Prostate gland (tissue), 2 donors: Measurements from ENCODE around the gene ZNF316.

ENCODE experiments used
- POLR2A ChIP-seq: fragments of 450-650 bp; IDR thresholded peaks from one replicate; pipeline ENCODE4 v1.6.1; 2016; ENCODE audit warnings: antibody characterized with exemption, mild to moderate bottlenecking
- TF ChIP-seq, protein P1 (sequence below), 4 experiments: fragments of 200-600 bp in 2 of 4; fragments of 450-650 bp in 2 of 4; sonication (generic) in 2 of 4; IDR thresholded peaks; 1 replicate in 3 of 4; 2 replicates in 1 of 4; pipeline ENCODE4 v1.5.1; 2016 to 2019; ENCODE audit warnings: antibody characterized with exemption in 4 of 4, mild to moderate bottlenecking in 2 of 4, moderate library complexity in 2 of 4

DNA sequence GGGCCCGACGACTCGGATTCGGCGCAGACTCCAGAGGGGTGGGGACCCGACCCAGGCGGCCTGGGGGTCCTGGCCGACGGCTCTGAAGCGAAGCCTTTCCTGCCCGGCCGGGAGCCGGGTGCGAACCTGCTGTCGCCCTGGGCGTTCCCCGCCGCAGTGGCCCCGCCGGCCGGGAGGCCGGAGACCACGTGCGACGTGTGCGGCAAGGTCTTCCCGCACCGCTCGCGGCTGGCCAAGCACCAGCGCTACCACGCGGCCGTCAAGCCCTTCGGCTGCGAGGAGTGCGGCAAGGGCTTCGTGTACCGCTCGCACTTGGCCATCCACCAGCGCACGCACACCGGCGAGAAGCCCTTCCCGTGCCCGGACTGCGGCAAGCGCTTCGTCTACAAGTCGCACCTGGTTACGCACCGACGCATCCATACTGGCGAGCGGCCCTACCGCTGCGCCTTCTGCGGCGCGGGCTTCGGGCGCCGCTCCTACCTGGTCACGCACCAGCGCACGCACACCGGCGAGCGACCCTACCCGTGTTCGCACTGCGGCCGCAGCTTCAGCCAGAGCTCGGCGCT is 15.4 kb downstream of the ZNF316 start:
- no peak for TF ChIP-seq POLR2A
- TF ChIP-seq, protein P1, sequence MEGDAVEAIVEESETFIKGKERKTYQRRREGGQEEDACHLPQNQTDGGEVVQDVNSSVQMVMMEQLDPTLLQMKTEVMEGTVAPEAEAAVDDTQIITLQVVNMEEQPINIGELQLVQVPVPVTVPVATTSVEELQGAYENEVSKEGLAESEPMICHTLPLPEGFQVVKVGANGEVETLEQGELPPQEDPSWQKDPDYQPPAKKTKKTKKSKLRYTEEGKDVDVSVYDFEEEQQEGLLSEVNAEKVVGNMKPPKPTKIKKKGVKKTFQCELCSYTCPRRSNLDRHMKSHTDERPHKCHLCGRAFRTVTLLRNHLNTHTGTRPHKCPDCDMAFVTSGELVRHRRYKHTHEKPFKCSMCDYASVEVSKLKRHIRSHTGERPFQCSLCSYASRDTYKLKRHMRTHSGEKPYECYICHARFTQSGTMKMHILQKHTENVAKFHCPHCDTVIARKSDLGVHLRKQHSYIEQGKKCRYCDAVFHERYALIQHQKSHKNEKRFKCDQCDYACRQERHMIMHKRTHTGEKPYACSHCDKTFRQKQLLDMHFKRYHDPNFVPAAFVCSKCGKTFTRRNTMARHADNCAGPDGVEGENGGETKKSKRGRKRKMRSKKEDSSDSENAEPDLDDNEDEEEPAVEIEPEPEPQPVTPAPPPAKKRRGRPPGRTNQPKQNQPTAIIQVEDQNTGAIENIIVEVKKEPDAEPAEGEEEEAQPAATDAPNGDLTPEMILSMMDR (IDR thresholded peaks at IDR 0.05) = no peak
